Thyroid gland (tissue), 4 donors: Measurements from ENCODE around the gene HAGHL.

ENCODE experiments used
- POLR2A ChIP-seq, 2 donors: fragments of 450-650 bp; IDR thresholded peaks; one replicate each; pipeline ENCODE4 v1.6.1; 2017; ENCODE audit warnings: antibody characterized with exemption in 2 of 2, mild to moderate bottlenecking in 2 of 2, moderate library complexity in 1 of 2
- TF ChIP-seq, protein P1 (sequence below), 6 experiments: fragments of 200-600 bp in 3 of 6; fragments of 450-650 bp in 3 of 6; sonication (generic) in 3 of 6; IDR thresholded peaks; one replicate each; pipeline ENCODE4 v1.5.1; 2016 to 2019; ENCODE audit warnings: antibody characterized with exemption in 6 of 6, mild to moderate bottlenecking in 2 of 6, inconsistent platforms in 1 of 6, moderate library complexity in 1 of 6

DNA sequence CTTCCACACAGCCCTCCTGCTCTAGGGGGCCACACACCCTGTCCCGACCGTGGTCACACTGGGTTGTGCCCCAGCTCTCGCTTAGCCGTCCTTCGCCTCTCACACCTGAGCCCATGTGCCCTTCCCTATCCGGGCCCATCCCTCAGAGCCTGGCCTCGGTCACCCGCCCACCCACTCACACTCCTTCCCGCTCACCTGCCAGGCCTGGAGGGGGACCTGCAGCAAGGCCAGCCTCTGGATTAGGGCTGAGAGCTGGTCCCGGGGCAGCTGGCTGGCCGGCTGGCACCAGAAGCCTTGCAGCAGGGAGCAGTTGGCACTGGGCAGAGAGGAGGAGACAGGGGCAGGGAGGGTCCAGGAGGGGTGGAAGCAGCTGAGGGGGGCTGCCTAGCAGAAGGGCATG is 51.5 kb downstream of the HAGHL start:
- TF ChIP-seq, protein P1, sequence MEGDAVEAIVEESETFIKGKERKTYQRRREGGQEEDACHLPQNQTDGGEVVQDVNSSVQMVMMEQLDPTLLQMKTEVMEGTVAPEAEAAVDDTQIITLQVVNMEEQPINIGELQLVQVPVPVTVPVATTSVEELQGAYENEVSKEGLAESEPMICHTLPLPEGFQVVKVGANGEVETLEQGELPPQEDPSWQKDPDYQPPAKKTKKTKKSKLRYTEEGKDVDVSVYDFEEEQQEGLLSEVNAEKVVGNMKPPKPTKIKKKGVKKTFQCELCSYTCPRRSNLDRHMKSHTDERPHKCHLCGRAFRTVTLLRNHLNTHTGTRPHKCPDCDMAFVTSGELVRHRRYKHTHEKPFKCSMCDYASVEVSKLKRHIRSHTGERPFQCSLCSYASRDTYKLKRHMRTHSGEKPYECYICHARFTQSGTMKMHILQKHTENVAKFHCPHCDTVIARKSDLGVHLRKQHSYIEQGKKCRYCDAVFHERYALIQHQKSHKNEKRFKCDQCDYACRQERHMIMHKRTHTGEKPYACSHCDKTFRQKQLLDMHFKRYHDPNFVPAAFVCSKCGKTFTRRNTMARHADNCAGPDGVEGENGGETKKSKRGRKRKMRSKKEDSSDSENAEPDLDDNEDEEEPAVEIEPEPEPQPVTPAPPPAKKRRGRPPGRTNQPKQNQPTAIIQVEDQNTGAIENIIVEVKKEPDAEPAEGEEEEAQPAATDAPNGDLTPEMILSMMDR (IDR thresholded peaks at IDR 0.05) = no peak
- TF ChIP-seq POLR2A (IDR thresholded peaks at IDR 0.05) = no peak
